CD4-positive, alpha-beta T cell (primary cell): ENCODE results near the gene KRT6B. TPM values are rescaled to one million over a fixed set of nuclear protein-coding genes. Genes with fewer than 3 reads are reported as not detected.
"Not testable (repeated sequence)": the region's sequence is repeated elsewhere in the genome, so short reads cannot be mapped to it uniquely, and the experiment has no call there.

ENCODE experiments used
- ATAC-seq: fragments of 200-7000 bp; cut with Tn5 transposase; one replicate; pipeline ENCODE4 v1.10.0; 2022; ENCODE audit warnings: mild to moderate bottlenecking; ENCODE audit not compliant: poor library complexity
- CTCF ChIA-PET: fragments of 350-600 bp; sonication (Branson Sonifier 250); formaldehyde crosslinking; loops from one replicate; lab custom pipeline; 2021; ENCODE audit warnings: antibody characterized with exemption, inconsistent platforms; lab: Charles Lee
- POLR2A ChIA-PET: fragments of 350-600 bp; sonication (Branson Sonifier 250); formaldehyde crosslinking; loops from one replicate; lab custom pipeline; 2021; ENCODE audit warnings: antibody characterized with exemption, inconsistent platforms; lab: Charles Lee
- DNase-seq, 14 experiments: peaks; one replicate each; pipeline ENCODE4 v3.0.0-alpha.2; 2013 to 2020; ENCODE audit warnings: mixed read lengths in 2 of 14
- H3K27ac ChIP-seq, 2 donors: one replicate each; pipeline versions ENCODE4 v1.5.1 to v1.7.0; 2013; ENCODE audit warnings: low read length in 2 of 2, low read depth in 1 of 2, mild to moderate bottlenecking in 1 of 2
- H3K27me3 ChIP-seq, 2 experiments: 1 replicate in 1 of 2; 2 replicates in 1 of 2; pipeline versions ENCODE4 v1.6.1 to v1.7.0; 2013; ENCODE audit warnings: low read length in 2 of 2, control low read depth in 1 of 2, mild to moderate bottlenecking in 1 of 2, moderate library complexity in 1 of 2; ENCODE audit not compliant: insufficient read depth in 2 of 2, control insufficient read depth in 1 of 2
- H3K36me3 ChIP-seq: one replicate; pipeline ENCODE4 v1.6.1; 2013; ENCODE audit warnings: low read length, control low read depth; ENCODE audit not compliant: insufficient read depth
- H3K4me1 ChIP-seq: one replicate; pipeline ENCODE4 v1.6.1; 2013; ENCODE audit warnings: low read length, control low read depth; ENCODE audit not compliant: insufficient read depth
- H3K4me3 ChIP-seq: one replicate; pipeline ENCODE4 v1.5.1; 2013; ENCODE audit warnings: mild to moderate bottlenecking, low read length, moderate library complexity
- H3K9me3 ChIP-seq, 2 experiments: 1 replicate in 1 of 2; 2 replicates in 1 of 2; pipeline versions ENCODE4 v1.6.1 to v1.7.0; 2013; ENCODE audit warnings: low read length in 2 of 2, mild to moderate bottlenecking in 2 of 2, control low read depth in 1 of 2, moderate library complexity in 1 of 2; ENCODE audit not compliant: control insufficient read depth in 1 of 2, insufficient read depth in 1 of 2
- H3K27ac Mint-ChIP-seq: one replicate; pipeline ENCODE4 v1.8.0; 2020; ENCODE audit warnings: mixed read lengths
- H3K27me3 Mint-ChIP-seq: one replicate; pipeline ENCODE4 v1.8.0; 2021; ENCODE audit warnings: mixed read lengths
- H3K36me3 Mint-ChIP-seq: one replicate; pipeline ENCODE4 v1.8.0; 2021; ENCODE audit warnings: low read depth, mixed read lengths
- H3K4me1 Mint-ChIP-seq: one replicate; pipeline ENCODE4 v1.8.0; 2021; ENCODE audit warnings: low read depth, mixed read lengths
- H3K4me3 Mint-ChIP-seq: one replicate; pipeline ENCODE4 v1.8.0; 2020; ENCODE audit warnings: mild to moderate bottlenecking, mixed read lengths
- H3K9me3 Mint-ChIP-seq: one replicate; pipeline ENCODE4 v1.8.0; 2020; ENCODE audit warnings: mixed read lengths
- intact Hi-C, 2 experiments: fragments of 100-400 bp; cut with DNase I in 1 of 2; cut with micrococcal nuclease in 1 of 2; formaldehyde crosslinking; loops; one replicate each; pipeline versions ENCODE4 v1.15.1 to v1.9.0; 2023 to 2025; cut with DNase I, micrococcal nuclease
- total RNA-seq, 174 experiments: library from RNA in 2 of 174; stranded (reverse) in 2 of 174; gene quantifications; one replicate each; pipeline ENCODE4 v1.2.3 and lab custom pipeline; 2021 to 2026
- TF ChIP-seq, protein P1 (sequence below): fragments of 200-600 bp; IDR thresholded peaks from one replicate; pipeline ENCODE4 v1.8.0; 2022; ENCODE audit warnings: antibody characterized with exemption, mild to moderate bottlenecking

KRT6B gene
- total RNA-seq, 2 experiments from 2014 or later = not detected

DNA sequence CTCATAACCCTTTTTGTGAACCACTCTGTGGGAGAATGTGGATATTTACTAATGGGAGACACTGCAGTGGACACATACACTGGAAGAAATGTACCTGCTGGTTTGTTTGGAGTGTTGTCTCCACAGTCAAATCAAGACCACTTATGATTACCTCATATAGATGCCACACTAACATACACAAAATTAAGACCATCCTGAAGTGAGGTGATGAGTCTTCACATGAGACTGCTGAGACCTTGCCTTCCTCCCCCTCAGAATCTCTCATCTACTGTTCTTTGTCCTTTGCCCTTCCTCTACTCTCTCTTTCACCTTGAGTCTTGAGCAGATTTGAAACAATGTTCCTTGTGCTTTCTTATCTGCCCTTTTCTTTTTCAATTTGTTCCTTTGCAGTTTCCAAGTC lies 36.8 kb upstream of the KRT6B start:
- Mint-ChIP-seq H3K36me3 (no peaks in the 10 kb centered on the region), H3K9me3 (peaks cover 7% of the 10 kb centered on the region), H3K27ac (no peak overlapping the region), H3K27me3 (peaks cover 72% of the 10 kb centered on the region), H3K4me3 (no peak overlapping the region), H3K4me1 (no peaks in the 10 kb centered on the region)
- H3K9me3 ChIP-seq = peaks cover 0 to 9% of the 10 kb centered on the region in 2 experiments
- TF ChIP-seq, protein P1, sequence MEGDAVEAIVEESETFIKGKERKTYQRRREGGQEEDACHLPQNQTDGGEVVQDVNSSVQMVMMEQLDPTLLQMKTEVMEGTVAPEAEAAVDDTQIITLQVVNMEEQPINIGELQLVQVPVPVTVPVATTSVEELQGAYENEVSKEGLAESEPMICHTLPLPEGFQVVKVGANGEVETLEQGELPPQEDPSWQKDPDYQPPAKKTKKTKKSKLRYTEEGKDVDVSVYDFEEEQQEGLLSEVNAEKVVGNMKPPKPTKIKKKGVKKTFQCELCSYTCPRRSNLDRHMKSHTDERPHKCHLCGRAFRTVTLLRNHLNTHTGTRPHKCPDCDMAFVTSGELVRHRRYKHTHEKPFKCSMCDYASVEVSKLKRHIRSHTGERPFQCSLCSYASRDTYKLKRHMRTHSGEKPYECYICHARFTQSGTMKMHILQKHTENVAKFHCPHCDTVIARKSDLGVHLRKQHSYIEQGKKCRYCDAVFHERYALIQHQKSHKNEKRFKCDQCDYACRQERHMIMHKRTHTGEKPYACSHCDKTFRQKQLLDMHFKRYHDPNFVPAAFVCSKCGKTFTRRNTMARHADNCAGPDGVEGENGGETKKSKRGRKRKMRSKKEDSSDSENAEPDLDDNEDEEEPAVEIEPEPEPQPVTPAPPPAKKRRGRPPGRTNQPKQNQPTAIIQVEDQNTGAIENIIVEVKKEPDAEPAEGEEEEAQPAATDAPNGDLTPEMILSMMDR = no peak
- DNase-seq = no peak
- no peaks in the 10 kb centered on the region for H3K36me3 ChIP-seq
- peaks cover 0 to 9% of the 10 kb centered on the region in 2 experiments for H3K27me3 ChIP-seq
- CTCF ChIA-PET = no interaction called here
- H3K4me3 ChIP-seq = no peak overlapping the region
- intact Hi-C loops = no loop called here
- H3K4me1 ChIP-seq = no peaks in the 10 kb centered on the region
- POLR2A ChIA-PET = no interaction called here
- H3K27ac ChIP-seq = no peak overlapping the region
- no peak for ATAC-seq

DNA sequence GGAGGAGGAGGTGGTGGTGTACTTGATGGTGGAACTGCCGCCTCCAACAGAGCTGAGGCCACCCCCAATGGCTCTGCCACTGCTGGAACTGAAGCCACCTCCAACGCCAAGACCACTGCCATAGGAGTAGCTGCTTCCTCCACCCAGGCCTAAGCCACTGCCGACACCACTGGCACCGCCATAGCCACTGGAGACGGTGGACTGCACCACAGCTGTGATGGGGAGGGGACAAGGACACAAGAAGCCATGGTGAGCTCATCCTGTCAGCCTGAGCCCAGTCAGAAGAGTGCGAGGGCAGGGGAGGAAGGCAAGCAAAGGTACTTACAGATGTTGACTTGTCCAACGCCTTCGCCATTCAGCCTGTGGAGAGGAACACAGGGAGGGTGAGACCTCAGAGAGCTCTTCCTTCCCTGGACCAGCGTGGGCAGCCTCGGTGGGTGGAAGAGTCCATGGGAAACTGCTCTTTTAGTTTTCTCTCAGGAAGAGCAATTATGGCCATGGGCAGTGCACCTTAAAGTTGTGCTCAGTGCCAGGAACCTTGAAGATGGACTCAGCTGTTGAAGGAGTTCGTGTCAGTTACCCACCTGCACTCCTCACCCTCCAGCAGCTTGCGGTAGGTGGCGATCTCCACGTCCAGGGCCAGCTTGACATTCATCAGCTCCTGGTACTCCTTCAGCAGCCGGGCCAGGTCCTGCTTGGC lies 35.9 kb upstream of the KRT6B start:
- H3K36me3 Mint-ChIP-seq, H3K9me3 Mint-ChIP-seq, H3K36me3 ChIP-seq, H3K4me3 Mint-ChIP-seq, H3K4me1 ChIP-seq, CTCF ChIA-PET, H3K27ac ChIP-seq, H3K27me3 ChIP-seq, H3K4me1 Mint-ChIP-seq, DNase-seq, H3K4me3 ChIP-seq, H3K27ac Mint-ChIP-seq, ATAC-seq, H3K9me3 ChIP-seq, POLR2A ChIA-PET, intact Hi-C loops: not testable (repeated sequence)
- H3K27me3 Mint-ChIP-seq = peaks cover 76% of the 10 kb centered on the region

DNA sequence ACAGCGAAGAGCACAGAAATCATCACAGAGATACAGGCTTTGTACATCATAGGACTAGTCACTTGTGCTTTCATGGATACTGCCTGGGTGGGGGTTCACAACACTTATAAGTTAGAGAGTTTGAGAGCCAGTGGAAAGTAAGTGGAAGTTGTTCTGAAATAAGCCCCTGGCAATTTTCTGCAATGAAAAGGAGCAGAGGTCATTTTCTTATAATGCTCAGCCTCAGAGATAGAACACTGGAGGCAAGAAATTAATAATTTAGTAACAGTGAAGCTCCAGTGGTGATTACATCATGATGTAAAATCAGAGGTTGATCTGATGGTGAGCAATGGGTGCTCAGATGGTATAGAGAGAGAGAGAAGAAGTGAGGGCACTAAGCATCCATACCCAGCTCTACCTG lies 35.3 kb upstream of the KRT6B start:
- DNase-seq (no peak), ATAC-seq (no peak)
- ChIA-PET POLR2A (no interaction called here), CTCF (no interaction called here)
- Mint-ChIP-seq H3K27me3 (peaks cover 76% of the 10 kb centered on the region), H3K9me3 (peaks cover 7% of the 10 kb centered on the region), H3K36me3 (no peaks in the 10 kb centered on the region), H3K4me1 (no peaks in the 10 kb centered on the region), H3K27ac (no peak overlapping the region), H3K4me3 (no peak overlapping the region)
- H3K27ac ChIP-seq = no peak overlapping the region
- TF ChIP-seq, protein P1 = no peak
- H3K36me3 ChIP-seq = no peaks in the 10 kb centered on the region
- no peaks in the 10 kb centered on the region for H3K4me1 ChIP-seq
- intact Hi-C loops = no loop called here
- no peak overlapping the region for H3K4me3 ChIP-seq
- peaks cover 0 to 9% of the 10 kb centered on the region in 2 experiments for H3K9me3 ChIP-seq
- H3K27me3 ChIP-seq = peaks cover 0 to 5% of the 10 kb centered on the region in 2 experiments
